GM12874 (cell line): ENCODE results near the gene ADGRD1.

Experiments used
- TF ChIP-seq, protein P1 (sequence below): IDR thresholded peaks from 2 replicates; pipeline ENCODE4 v1.5.1; 2011; ENCODE audit warnings: low read depth, mild to moderate bottlenecking, control low read depth, low read length, moderate library complexity; ENCODE audit not compliant: insufficient read depth

ADGRD1 gene

DNA sequence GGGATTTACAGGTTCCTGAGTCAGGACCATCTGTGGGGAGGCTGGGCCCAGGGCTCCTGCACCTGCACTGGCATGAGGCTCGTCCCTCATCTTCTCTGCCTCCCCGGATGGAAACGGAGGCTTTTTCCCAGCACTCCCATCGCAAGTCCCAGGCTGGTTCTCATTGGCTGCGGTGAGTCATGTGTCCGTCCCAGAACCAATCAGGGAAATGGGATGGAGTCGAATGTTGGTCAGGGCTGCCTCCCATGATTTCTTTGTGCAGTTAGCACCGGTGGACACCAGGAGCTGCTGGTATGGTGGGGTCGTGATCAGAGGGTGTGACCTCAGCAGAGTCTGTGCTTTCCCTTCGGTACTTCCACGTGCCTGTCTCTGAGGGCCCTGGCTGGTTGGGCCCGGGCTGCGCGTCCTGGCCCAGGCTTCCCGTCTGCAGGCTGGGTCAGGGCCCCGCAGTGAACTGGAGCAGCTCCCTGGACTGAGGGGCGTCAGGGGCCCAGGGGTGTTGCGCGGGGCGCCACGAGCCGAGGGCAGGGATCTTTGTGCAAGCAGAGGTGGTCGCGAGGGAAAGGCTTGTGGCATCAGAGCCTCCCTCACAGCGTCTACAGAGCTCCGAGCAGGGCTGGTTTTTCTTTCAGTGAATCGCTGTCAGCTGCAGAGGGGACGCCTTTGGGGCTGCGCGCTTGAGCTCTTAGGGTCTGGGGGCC is 168.1 kb downstream of the ADGRD1 start:
- TF ChIP-seq, protein P1, sequence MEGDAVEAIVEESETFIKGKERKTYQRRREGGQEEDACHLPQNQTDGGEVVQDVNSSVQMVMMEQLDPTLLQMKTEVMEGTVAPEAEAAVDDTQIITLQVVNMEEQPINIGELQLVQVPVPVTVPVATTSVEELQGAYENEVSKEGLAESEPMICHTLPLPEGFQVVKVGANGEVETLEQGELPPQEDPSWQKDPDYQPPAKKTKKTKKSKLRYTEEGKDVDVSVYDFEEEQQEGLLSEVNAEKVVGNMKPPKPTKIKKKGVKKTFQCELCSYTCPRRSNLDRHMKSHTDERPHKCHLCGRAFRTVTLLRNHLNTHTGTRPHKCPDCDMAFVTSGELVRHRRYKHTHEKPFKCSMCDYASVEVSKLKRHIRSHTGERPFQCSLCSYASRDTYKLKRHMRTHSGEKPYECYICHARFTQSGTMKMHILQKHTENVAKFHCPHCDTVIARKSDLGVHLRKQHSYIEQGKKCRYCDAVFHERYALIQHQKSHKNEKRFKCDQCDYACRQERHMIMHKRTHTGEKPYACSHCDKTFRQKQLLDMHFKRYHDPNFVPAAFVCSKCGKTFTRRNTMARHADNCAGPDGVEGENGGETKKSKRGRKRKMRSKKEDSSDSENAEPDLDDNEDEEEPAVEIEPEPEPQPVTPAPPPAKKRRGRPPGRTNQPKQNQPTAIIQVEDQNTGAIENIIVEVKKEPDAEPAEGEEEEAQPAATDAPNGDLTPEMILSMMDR: no peak

DNA sequence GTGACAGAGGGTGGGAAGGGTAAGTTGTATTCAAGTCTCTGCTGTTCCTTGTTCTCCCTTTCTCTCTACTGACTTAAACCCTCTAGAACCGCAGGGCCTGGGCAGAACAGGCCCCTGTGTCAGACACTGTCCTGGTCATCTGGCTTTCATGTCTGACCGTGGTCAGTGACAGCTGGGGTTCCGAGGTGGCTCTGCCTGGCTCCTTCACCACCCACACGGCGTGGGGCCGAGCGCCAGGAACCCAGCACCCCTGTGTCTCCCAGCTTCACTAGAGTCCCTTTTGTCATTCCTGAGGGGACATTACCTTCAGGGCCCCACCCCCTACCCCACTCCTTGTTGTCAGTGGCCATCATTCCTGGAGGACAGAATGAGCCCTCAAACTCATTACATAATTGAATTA is 168.9 kb downstream of the ADGRD1 start:
- TF ChIP-seq, protein P1: no peak

DNA sequence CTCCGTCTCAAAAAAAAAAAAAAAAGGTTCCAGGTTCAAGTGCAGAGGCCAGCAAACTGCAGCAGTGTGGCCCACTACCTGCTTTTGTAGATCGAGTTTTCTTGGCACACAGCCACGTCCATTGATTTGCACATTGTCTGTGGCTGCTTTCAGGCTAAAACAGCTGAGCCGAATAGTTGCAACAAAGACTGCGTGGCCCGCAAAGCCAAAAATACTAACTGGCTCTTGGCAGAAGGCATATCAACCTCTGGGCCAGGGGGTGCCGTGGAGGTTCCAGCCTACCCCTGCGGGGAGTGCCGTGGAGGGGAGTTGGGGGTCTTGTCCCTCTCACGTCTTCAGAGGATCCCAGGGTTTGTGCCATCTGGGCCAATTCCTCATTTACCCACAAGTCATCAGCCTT is 170.1 kb downstream of the ADGRD1 start:
- TF ChIP-seq, protein P1: no peak

DNA sequence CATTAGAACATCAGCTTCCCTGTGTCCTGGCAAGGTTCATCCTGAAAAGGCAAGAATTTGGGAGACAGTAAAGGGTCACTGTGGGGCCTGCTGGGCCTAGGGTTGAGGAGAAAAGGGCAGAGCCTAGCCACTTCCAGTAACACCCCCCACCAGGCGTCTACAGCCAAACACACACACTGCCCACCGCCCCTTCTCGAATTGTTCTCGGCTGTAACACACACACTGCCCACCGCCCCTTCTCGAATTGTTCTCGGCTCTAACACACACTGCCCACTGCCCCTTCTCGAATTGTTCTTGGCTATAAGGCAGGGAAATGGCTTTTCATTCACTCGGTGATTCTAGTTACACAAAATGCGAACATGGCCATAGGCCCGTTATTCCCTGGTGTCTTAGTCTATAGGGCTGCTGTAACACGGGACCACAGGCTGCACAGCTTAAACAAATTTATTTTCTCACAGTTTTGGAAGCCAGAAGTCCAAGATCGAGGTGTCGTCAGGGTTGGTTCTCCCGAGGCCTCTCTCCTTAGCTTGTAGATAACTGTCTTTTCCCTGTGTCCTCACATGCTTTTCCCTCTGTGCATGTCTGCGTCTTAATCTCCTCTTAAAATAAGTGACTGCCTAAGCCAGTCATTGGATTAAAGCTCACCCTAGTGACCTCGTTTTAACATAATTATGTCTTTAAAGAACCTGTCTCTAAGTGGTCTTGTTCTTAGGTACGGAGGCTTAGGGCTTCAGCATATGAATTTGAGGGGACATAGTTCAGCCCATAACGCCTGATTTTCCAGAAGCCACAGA is 171.0 kb downstream of the ADGRD1 start:
- TF ChIP-seq, protein P1: no peak

DNA sequence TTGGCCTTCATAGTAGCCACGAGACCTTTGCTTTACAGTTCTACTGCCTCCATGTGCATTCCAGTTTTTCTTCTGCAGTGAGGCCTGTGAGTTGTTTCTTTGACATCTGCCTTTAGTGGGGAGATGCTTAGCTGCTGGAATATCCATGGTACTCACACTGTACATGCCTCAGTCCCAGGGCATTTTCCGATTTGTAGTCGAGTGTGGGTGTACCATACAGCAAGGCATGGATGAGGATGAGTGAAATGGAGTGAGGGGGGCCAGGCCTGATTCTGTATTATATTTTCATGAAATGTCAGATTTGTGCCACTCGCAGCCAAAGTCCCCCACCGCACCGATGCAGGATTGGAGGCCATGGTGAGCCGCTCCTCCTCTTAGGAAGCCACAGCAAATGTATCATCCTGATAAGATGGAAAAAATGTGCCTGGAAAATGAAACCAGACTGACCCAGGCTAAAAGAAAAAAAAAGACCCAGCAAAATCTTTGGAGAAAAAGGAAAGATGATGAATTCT is 173.0 kb downstream of the ADGRD1 start:
- TF ChIP-seq, protein P1: no peak

DNA sequence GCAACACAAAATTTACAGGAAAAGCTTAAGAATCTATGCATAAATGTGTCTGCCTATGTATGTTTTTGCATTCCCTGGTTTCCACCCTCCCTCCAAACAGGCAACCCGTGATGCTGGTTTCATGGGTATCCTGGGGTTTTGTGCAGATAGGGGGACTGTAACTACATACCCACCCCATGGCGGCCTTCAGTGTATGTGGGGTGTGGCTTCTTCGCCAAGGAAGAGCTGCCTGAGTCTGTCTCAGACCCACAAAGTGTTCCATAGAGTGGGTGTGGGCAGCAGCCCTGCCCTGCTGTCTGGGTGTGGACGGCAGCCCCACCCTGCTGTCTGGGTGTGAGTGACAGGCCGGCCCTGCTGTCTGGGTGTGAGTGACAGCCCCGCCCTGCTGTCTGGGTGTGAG is 174.8 kb downstream of the ADGRD1 start:
- TF ChIP-seq, protein P1: no peak

DNA sequence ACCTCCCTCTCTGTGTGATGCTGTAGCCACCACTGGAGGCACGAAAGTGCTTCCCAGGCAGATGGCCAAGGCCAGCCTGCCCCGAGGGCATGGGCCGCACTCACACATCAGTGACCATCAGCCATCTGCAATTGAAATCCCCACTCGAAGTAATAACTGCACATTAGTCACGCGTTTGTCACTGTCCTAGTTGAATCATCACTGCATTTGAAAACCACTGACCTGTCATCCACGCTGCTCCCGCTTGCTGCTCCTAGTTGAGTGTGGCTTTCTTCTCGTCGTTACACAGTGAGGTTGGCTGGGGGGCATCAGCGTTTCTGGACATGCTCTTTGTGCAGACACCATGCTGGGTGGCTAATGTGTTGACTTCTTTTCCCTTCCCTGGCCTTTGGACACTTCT is 176.1 kb downstream of the ADGRD1 start:
- TF ChIP-seq, protein P1: no peak
